ENCODE data around the gene SLC8A1. TPM values are rescaled to one million over a fixed set of nuclear protein-coding genes. Genes with fewer than 3 reads are reported as not detected.

Gene SLC8A1
- total RNA-seq, 6 donors from 2014 or later, result 21.8 to 58.6 (median 25.3) TPM

GRCh38 chr2:40155728-40156127 is 296.2 kb downstream of the SLC8A1 start:
- Histone ChIP-seq H3K27me3 (no peaks in the 10 kb centered on the region), H3K27ac (no peak overlapping the region), H3K36me3 (no peaks in the 10 kb centered on the region), H3K9me3 (no peaks in the 10 kb centered on the region), H3K4me3 (no peak overlapping the region), H3K4me1 (no peaks in the 10 kb centered on the region)
- 74 to 79% methylated on average over 2 of the region's 2 CpGs for WGBS, 2 donors
- DNase-seq (no peak), ATAC-seq (ENCODE audit: low FRiP score in 2 of 2) (no peak)
- TF ChIP-seq POLR2A (IDR thresholded peaks at IDR 0.05) (no peak), CTCF (IDR thresholded peaks at IDR 0.05) (no peak), EP300 (IDR thresholded peaks at IDR 0.05) (no peak), POLR2AphosphoS5 (IDR thresholded peaks at IDR 0.05) (no peak)

GRCh38 chr2:40150266-40150665 is 301.6 kb downstream of the SLC8A1 start:
- 70 to 74% methylated on average over 4 of the region's 4 CpGs for WGBS, 2 donors
- Histone ChIP-seq H3K4me1 (no peaks in the 10 kb centered on the region), H3K4me3 (no peak overlapping the region), H3K36me3 (no peaks in the 10 kb centered on the region), H3K9me3 (no peaks in the 10 kb centered on the region), H3K27me3 (no peaks in the 10 kb centered on the region), H3K27ac (no peak overlapping the region)
- no peak for ATAC-seq (ENCODE audit: low FRiP score in 2 of 2)
- no peak for TF ChIP-seq CTCF (IDR thresholded peaks at IDR 0.05)
- no peak for TF ChIP-seq EP300 (IDR thresholded peaks at IDR 0.05)
- TF ChIP-seq POLR2AphosphoS5 (IDR thresholded peaks at IDR 0.05), result no peak
- DNase-seq, result no peak

GRCh38 chr2:40148334-40148733 is 303.6 kb downstream of the SLC8A1 start:
- TF ChIP-seq EP300 (IDR thresholded peaks at IDR 0.05) (no peak), POLR2A (IDR thresholded peaks at IDR 0.05) (no peak)
- ATAC-seq (ENCODE audit: low FRiP score in 2 of 2) (no peak), DNase-seq (peak in 1 of 2 donors; percentile 23)
- 71 to 79% methylated on average over 6 of the region's 6 CpGs for WGBS, 2 donors
- H3K36me3 ChIP-seq, result no peaks in the 10 kb centered on the region
- H3K4me3 ChIP-seq, result no peak overlapping the region
- no peaks in the 10 kb centered on the region for H3K4me1 ChIP-seq
- no peaks in the 10 kb centered on the region for H3K27me3 ChIP-seq
- H3K9me3 ChIP-seq, result no peaks in the 10 kb centered on the region
- H3K27ac ChIP-seq, result no peak overlapping the region

GRCh38 chr2:40147360-40147759 is 304.5 kb downstream of the SLC8A1 start:
- no peaks in the 10 kb centered on the region for H3K9me3 ChIP-seq
- H3K36me3 ChIP-seq, result no peaks in the 10 kb centered on the region
- no peak overlapping the region for H3K4me3 ChIP-seq
- no peak overlapping the region for H3K27ac ChIP-seq
- no peak for TF ChIP-seq EP300 (IDR thresholded peaks at IDR 0.05)
- TF ChIP-seq CTCF (IDR thresholded peaks at IDR 0.05), result no peak
- TF ChIP-seq POLR2A (IDR thresholded peaks at IDR 0.05), result no peak
- no peak for TF ChIP-seq POLR2AphosphoS5 (IDR thresholded peaks at IDR 0.05)
- H3K27me3 ChIP-seq, result no peaks in the 10 kb centered on the region
- H3K4me1 ChIP-seq, result no peaks in the 10 kb centered on the region
- DNase-seq (no peak), ATAC-seq (ENCODE audit: low FRiP score in 2 of 2) (no peak)
- 52 to 63% methylated on average over 2 of the region's 2 CpGs for WGBS, 2 donors

GRCh38 chr2:40144022-40144421 is 307.9 kb downstream of the SLC8A1 start:
- no peak for TF ChIP-seq EP300 (IDR thresholded peaks at IDR 0.05)
- no peak for TF ChIP-seq CTCF (IDR thresholded peaks at IDR 0.05)
- no peak for TF ChIP-seq POLR2A (IDR thresholded peaks at IDR 0.05)
- TF ChIP-seq POLR2AphosphoS5 (IDR thresholded peaks at IDR 0.05), result no peak
- Histone ChIP-seq H3K36me3 (no peaks in the 10 kb centered on the region), H3K9me3 (no peaks in the 10 kb centered on the region), H3K27ac (no peak overlapping the region), H3K27me3 (no peaks in the 10 kb centered on the region), H3K4me3 (no peak overlapping the region), H3K4me1 (no peaks in the 10 kb centered on the region)
- ATAC-seq (ENCODE audit: low FRiP score in 2 of 2), result no peak
- no peak for DNase-seq

All from upper lobe of left lung (tissue), 6 donors.